Stimulated activated CD8-positive, alpha-beta memory T cell treated with anti-CD3 and anti-CD28 coated beads, Interleukin-15, amount 100 ng/mL, for 24 hours (primary cell): Measurements from ENCODE around the gene NRSN2.
"Not testable (repeated sequence)": the region's sequence is repeated elsewhere in the genome, so short reads cannot be mapped to it uniquely, and the experiment has no call there.

Experiments
- DNase-seq: peaks from one replicate; pipeline ENCODE4 v3.0.0-alpha.2; 2020; ENCODE audit warnings: low read depth

NRSN2 gene

GRCh38 chr20:325045-325888 is 21.6 kb upstream of the NRSN2 start, which contains the start of gene SOX12:
SOX12 (plus strand) TSS chr20:325552; CDS start chr20:325925, 373 bp downstream.
- DNase-seq: peak; percentile 97

- DNase-seq: no peak
These were observed 20.8 kb upstream of the NRSN2 start for GRCh38 chr20:325889-326644.

GRCh38 chr20:326645-327185 is 20.2 kb upstream of the NRSN2 start:
- DNase-seq: no peak

GRCh38 chr20:327186-328026 is 19.5 kb upstream of the NRSN2 start:
- DNase-seq: peak; percentile 48

GRCh38 chr20:328027-328974 is 18.6 kb upstream of the NRSN2 start:
- no peak for DNase-seq

- no peak for DNase-seq
These were observed 17.8 kb upstream of the NRSN2 start for GRCh38 chr20:328975-329695.

- no peak for DNase-seq
These were observed 17.1 kb upstream of the NRSN2 start for GRCh38 chr20:329851-330232.

GRCh38 chr20:330233-331149 is 16.4 kb upstream of the NRSN2 start:
- no peak for DNase-seq

GRCh38 chr20:334578-334977 is 12.3 kb upstream of the NRSN2 start:
- no peak for DNase-seq

- DNase-seq: not testable (repeated sequence)
These were observed 10.9 kb upstream of the NRSN2 start for GRCh38 chr20:336040-336439.

GRCh38 chr20:341682-342081 is 5.2 kb upstream of the NRSN2 start:
- no peak for DNase-seq

GRCh38 chr20:343107-343506 is 3.8 kb upstream of the NRSN2 start:
- no peak for DNase-seq

GRCh38 chr20:346033-346639 is 775 bp upstream of the NRSN2 start:
- no peak for DNase-seq

- DNase-seq: no peak
These were observed 367 bp downstream of the NRSN2 start for GRCh38 chr20:347317-347639.

- peak; percentile 35 for DNase-seq
These were observed 951 bp downstream of the NRSN2 start for GRCh38 chr20:347640-348484.

GRCh38 chr20:348972-349841 is 2.3 kb downstream of the NRSN2 start:
- no peak for DNase-seq

GRCh38 chr20:353166-353565 is 6.3 kb downstream of the NRSN2 start:
- DNase-seq: no peak
